Measurements from ENCODE around the gene B3GNT9.

Gene B3GNT9

GRCh38 chr16:67180166-67180565, 29.4 kb upstream of the B3GNT9 start:
- no peak for TF ChIP-seq GATA2 (IDR thresholded peaks at IDR 0.05; ENCODE audit: low read depth, low read length)
- TF ChIP-seq GATA3 (IDR thresholded peaks at IDR 0.05; ENCODE audit: low read depth, low read length) = no peak

- no peak for TF ChIP-seq GATA3 (IDR thresholded peaks at IDR 0.05; ENCODE audit: low read depth, low read length)
- no peak for TF ChIP-seq GATA2 (IDR thresholded peaks at IDR 0.05; ENCODE audit: low read depth, low read length)
Measured at GRCh38 chr16:67179421-67180080, 28.8 kb upstream of the B3GNT9 start.

GRCh38 chr16:67177743-67178699, 27.2 kb upstream of the B3GNT9 start:
- no peak for TF ChIP-seq GATA3 (IDR thresholded peaks at IDR 0.05; ENCODE audit: low read depth, low read length)
- TF ChIP-seq GATA2 (IDR thresholded peaks at IDR 0.05; ENCODE audit: low read depth, low read length) = no peak

- TF ChIP-seq GATA3 (IDR thresholded peaks at IDR 0.05; ENCODE audit: low read depth, low read length) (no peak), GATA2 (IDR thresholded peaks at IDR 0.05; ENCODE audit: low read depth, low read length) (no peak)
Measured at GRCh38 chr16:67176662-67177061, 25.9 kb upstream of the B3GNT9 start.

- TF ChIP-seq GATA3 (IDR thresholded peaks at IDR 0.05; ENCODE audit: low read depth, low read length) (no peak), GATA2 (IDR thresholded peaks at IDR 0.05; ENCODE audit: low read depth, low read length) (no peak)
Measured at GRCh38 chr16:67174706-67175231, 24.0 kb upstream of the B3GNT9 start.

- TF ChIP-seq GATA2 (IDR thresholded peaks at IDR 0.05; ENCODE audit: low read depth, low read length) = no peak
- no peak for TF ChIP-seq GATA3 (IDR thresholded peaks at IDR 0.05; ENCODE audit: low read depth, low read length)
Measured at GRCh38 chr16:67173808-67174705, 23.3 kb upstream of the B3GNT9 start.

GRCh38 chr16:67173323-67173722, 22.5 kb upstream of the B3GNT9 start:
- no peak for TF ChIP-seq GATA2 (IDR thresholded peaks at IDR 0.05; ENCODE audit: low read depth, low read length)
- no peak for TF ChIP-seq GATA3 (IDR thresholded peaks at IDR 0.05; ENCODE audit: low read depth, low read length)

GRCh38 chr16:67170949-67171649, 20.3 kb upstream of the B3GNT9 start:
- TF ChIP-seq GATA2 (IDR thresholded peaks at IDR 0.05; ENCODE audit: low read depth, low read length) (no peak), GATA3 (IDR thresholded peaks at IDR 0.05; ENCODE audit: low read depth, low read length) (no peak)

- no peak for TF ChIP-seq GATA3 (IDR thresholded peaks at IDR 0.05; ENCODE audit: low read depth, low read length)
- TF ChIP-seq GATA2 (IDR thresholded peaks at IDR 0.05; ENCODE audit: low read depth, low read length) = no peak
Measured at GRCh38 chr16:67170168-67170948, 19.6 kb upstream of the B3GNT9 start, which contains the start of gene NOL3. NOL3 (plus strand) TSS chr16:67170538.

GRCh38 chr16:67169642-67170167, 18.9 kb upstream of the B3GNT9 start:
- TF ChIP-seq GATA2 (IDR thresholded peaks at IDR 0.05; ENCODE audit: low read depth, low read length) (no peak), GATA3 (IDR thresholded peaks at IDR 0.05; ENCODE audit: low read depth, low read length) (no peak)

GRCh38 chr16:67169011-67169451, 18.2 kb upstream of the B3GNT9 start:
- no peak for TF ChIP-seq GATA2 (IDR thresholded peaks at IDR 0.05; ENCODE audit: low read depth, low read length)

- TF ChIP-seq GATA3 (IDR thresholded peaks at IDR 0.05; ENCODE audit: low read depth, low read length) = no peak
Measured at GRCh38 chr16:67167588-67167987, 16.8 kb upstream of the B3GNT9 start.

Data from SH-SY5Y (cell line).